CD8-positive, alpha-beta memory T cell (primary cell): ENCODE results near the gene PHACTR4. TPM values are rescaled to one million over a fixed set of nuclear protein-coding genes. Genes with fewer than 3 reads are reported as not detected.
A peak's percentile ranks its signal among the peaks of the same experiment; 100 is the strongest.

Experiments
- CTCF ChIA-PET: fragments of 350-600 bp; sonication (Branson Sonifier 250); formaldehyde crosslinking; loops from one replicate; lab custom pipeline; 2021; ENCODE audit warnings: antibody characterized with exemption; lab: Charles Lee
- POLR2A ChIA-PET: fragments of 350-600 bp; sonication (Branson Sonifier 250); formaldehyde crosslinking; loops from one replicate; lab custom pipeline; 2021; ENCODE audit warnings: antibody characterized with exemption; lab: Charles Lee
- DNase-seq, 5 donors: peaks; one replicate each; pipeline versions ENCODE4 v3.0.0 to v3.0.0-alpha.2; 2020 to 2022; ENCODE audit warnings: mixed read lengths in 1 of 5
- H3K27ac ChIP-seq: one replicate; pipeline ENCODE4 v1.7.0; 2013; ENCODE audit warnings: low read depth, mild to moderate bottlenecking, low read length, moderate library complexity
- H3K27me3 ChIP-seq: 2 replicates; pipeline ENCODE4 v1.7.0; 2013; ENCODE audit warnings: low read length, mild to moderate bottlenecking; ENCODE audit not compliant: insufficient read depth, poor library complexity, severe bottlenecking
- H3K36me3 ChIP-seq: 2 replicates; pipeline ENCODE4 v1.7.0; 2013; ENCODE audit warnings: mild to moderate bottlenecking, low read length, moderate library complexity; ENCODE audit not compliant: insufficient read depth
- H3K4me1 ChIP-seq: 2 replicates; pipeline ENCODE4 v1.7.0; 2013; ENCODE audit warnings: mild to moderate bottlenecking, low read length, moderate library complexity; ENCODE audit not compliant: insufficient read depth
- H3K4me3 ChIP-seq: 2 replicates; pipeline ENCODE4 v1.7.0; 2013; ENCODE audit warnings: mild to moderate bottlenecking, low read length
- H3K9me3 ChIP-seq: 2 replicates; pipeline ENCODE4 v1.7.0; 2013; ENCODE audit warnings: mild to moderate bottlenecking, low read length
- H3K27ac Mint-ChIP-seq, 8 donors: one replicate each; pipeline ENCODE4 v1.8.0; 2020 to 2021; ENCODE audit warnings: mixed read lengths in 8 of 8, mild to moderate bottlenecking in 6 of 8, inconsistent platforms in 3 of 8, moderate library complexity in 3 of 8
- H3K27me3 Mint-ChIP-seq, 2 donors: one replicate each; pipeline ENCODE4 v1.8.0; 2020 to 2021; ENCODE audit warnings: mixed read lengths in 2 of 2, mild to moderate bottlenecking in 1 of 2, moderate library complexity in 1 of 2
- H3K36me3 Mint-ChIP-seq, 3 donors: one replicate each; pipeline ENCODE4 v1.8.0; 2020 to 2021; ENCODE audit warnings: mixed read lengths in 3 of 3, inconsistent platforms in 1 of 3, mild to moderate bottlenecking in 1 of 3
- H3K4me1 Mint-ChIP-seq, 3 donors: one replicate each; pipeline ENCODE4 v1.8.0; 2020 to 2021; ENCODE audit warnings: mixed read lengths in 3 of 3, inconsistent platforms in 1 of 3, mild to moderate bottlenecking in 1 of 3
- H3K4me3 Mint-ChIP-seq, 7 donors: one replicate each; pipeline ENCODE4 v1.8.0; 2020 to 2021; ENCODE audit warnings: mixed read lengths in 7 of 7, mild to moderate bottlenecking in 6 of 7, moderate library complexity in 4 of 7, inconsistent platforms in 2 of 7
- H3K9me3 Mint-ChIP-seq, 5 donors: one replicate each; pipeline ENCODE4 v1.8.0; 2020 to 2022; ENCODE audit warnings: mixed read lengths in 5 of 5, mild to moderate bottlenecking in 3 of 5, moderate library complexity in 2 of 5, inconsistent platforms in 1 of 5
- polyA plus RNA-seq: library from polyadenylated mRNA; unstranded; fragments of 300-500 nt; fragmentation: Illumina TruSeq; gene quantifications from one replicate; pipeline ENCODE4 v1.2.3, GENCODE V29; 2021
- total RNA-seq, 2 experiments: library from RNA; stranded (reverse); gene quantifications; one replicate each; pipeline ENCODE4 v1.2.3, GENCODE V29; 2021

Gene PHACTR4
- total and polyA plus RNA-seq, 3 experiments from 2014 or later = 23.2 to 24.4 (median 24.1) TPM

- Mint-ChIP-seq H3K4me3 (peak overlapping the region in 1 of 7 donors; percentile 1), H3K27ac (peak overlapping the region in 4 of 8 donors; percentile 47 to 72 (median 62)), H3K36me3 (peaks cover 0 to 22% (median 2%) of the 10 kb centered on the region in 3 donors), H3K27me3 (peaks cover 0 to 6% of the 10 kb centered on the region in 2 donors), H3K4me1 (peaks cover 11 to 13% (median 12%) of the 10 kb centered on the region in 3 donors), H3K9me3 (peaks cover 0 to 2% (median 0%) of the 10 kb centered on the region in 5 donors)
- ChIA-PET CTCF (no interaction called here), POLR2A (no interaction called here)
- H3K27me3 ChIP-seq = no peaks in the 10 kb centered on the region
- no peak overlapping the region for H3K27ac ChIP-seq
- H3K9me3 ChIP-seq = no peaks in the 10 kb centered on the region
- H3K4me3 ChIP-seq = no peak overlapping the region
- no peak for DNase-seq
- H3K4me1 ChIP-seq = peaks cover 6% of the 10 kb centered on the region
- H3K36me3 ChIP-seq = peaks cover 2% of the 10 kb centered on the region
Observed at GRCh38 chr1:28501925-28502324, 132.4 kb downstream of the PHACTR4 start.

GRCh38 chr1:28503117-28503516 is 133.6 kb downstream of the PHACTR4 start:
- peaks cover 15 to 25% (median 24%) of the 10 kb centered on the region in 3 donors for H3K4me1 Mint-ChIP-seq
- POLR2A ChIA-PET = interaction anchor here (0.6 kb wide), 1 partner anchor 256 kb away, joined by 3 read pairs; no protein-coding TSS in a partner anchor
- H3K27me3 Mint-ChIP-seq = peaks cover 0 to 6% of the 10 kb centered on the region in 2 donors
- Histone ChIP-seq H3K27ac (no peak overlapping the region), H3K36me3 (peaks cover 5% of the 10 kb centered on the region), H3K4me1 (peaks cover 16% of the 10 kb centered on the region), H3K9me3 (no peaks in the 10 kb centered on the region), H3K4me3 (no peak overlapping the region), H3K27me3 (no peaks in the 10 kb centered on the region)
- H3K36me3 Mint-ChIP-seq = peaks cover 0 to 32% (median 3%) of the 10 kb centered on the region in 3 donors
- peak overlapping the region in 3 of 7 donors; percentile 28 to 44 (median 37) for H3K4me3 Mint-ChIP-seq
- peaks cover 0 to 2% (median 0%) of the 10 kb centered on the region in 5 donors for H3K9me3 Mint-ChIP-seq
- no peak for DNase-seq
- CTCF ChIA-PET = interaction anchor here (0.7 kb wide), 1 partner anchor 180 kb away, joined by 4 read pairs; no protein-coding TSS in a partner anchor
- H3K27ac Mint-ChIP-seq = peak overlapping the region in 3 of 8 donors; percentile 7 to 81 (median 71)

GRCh38 chr1:28505406-28506187 is 136.1 kb downstream of the PHACTR4 start, which contains the start of gene RCC1:
RCC1 (plus strand) TSS chr1:28506043; CDS start chr1:28529867, 23,824 bp downstream.
- POLR2A ChIA-PET = interaction anchor here (0.6 to 3.7 kb wide), 14 partner anchors 13 to 408 kb away, joined by 3 to 28 read pairs (median 4); partner anchors contain the start of genes GMEB1, RNU11, TAF12 and TRNAU1AP
- peak; percentile 90 to 98 (median 96) for DNase-seq
- H3K27me3 ChIP-seq = no peaks in the 10 kb centered on the region
- Mint-ChIP-seq H3K4me1 (peaks cover 40 to 49% (median 49%) of the 10 kb centered on the region in 3 donors), H3K36me3 (peaks cover 4 to 52% (median 17%) of the 10 kb centered on the region in 3 donors), H3K27ac (peak within 1 kb of the TSS; percentile 89 to 99 (median 96)), H3K27me3 (peaks cover 0 to 6% of the 10 kb centered on the region in 2 donors), H3K4me3 (peak within 1 kb of the TSS; percentile 93 to 99 (median 97)), H3K9me3 (no peaks in the 10 kb centered on the region)
- H3K27ac ChIP-seq = peak within 1 kb of the TSS; percentile 90
- peaks cover 41% of the 10 kb centered on the region for H3K4me1 ChIP-seq
- CTCF ChIA-PET = interaction anchor here (0.8 to 1.9 kb wide), 3 partner anchors 76 to 676 kb away, joined by 3 to 9 read pairs (median 5); partner anchors contain the start of gene SRSF4
- H3K4me3 ChIP-seq = peak within 1 kb of the TSS; percentile 99
- H3K36me3 ChIP-seq = peaks cover 28% of the 10 kb centered on the region
- no peaks in the 10 kb centered on the region for H3K9me3 ChIP-seq

GRCh38 chr1:28506907-28507246 is 137.3 kb downstream of the PHACTR4 start:
- CTCF ChIA-PET = interaction anchor here (1.0 to 2.0 kb wide), 4 partner anchors 75 to 370 kb away, joined by 3 to 8 read pairs (median 6); partner anchors contain the start of gene YTHDF2
- Mint-ChIP-seq H3K27me3 (peaks cover 0 to 6% of the 10 kb centered on the region in 2 donors), H3K9me3 (no peaks in the 10 kb centered on the region), H3K27ac (peak overlapping the region; percentile 89 to 99 (median 96)), H3K36me3 (peaks cover 4 to 63% (median 18%) of the 10 kb centered on the region in 3 donors), H3K4me1 (peaks cover 46 to 57% (median 56%) of the 10 kb centered on the region in 3 donors), H3K4me3 (peak overlapping the region; percentile 93 to 99 (median 97))
- H3K36me3 ChIP-seq = peaks cover 33% of the 10 kb centered on the region
- no peaks in the 10 kb centered on the region for H3K9me3 ChIP-seq
- peak overlapping the region; percentile 90 for H3K27ac ChIP-seq
- peaks cover 47% of the 10 kb centered on the region for H3K4me1 ChIP-seq
- H3K4me3 ChIP-seq = peak overlapping the region; percentile 99
- H3K27me3 ChIP-seq = no peaks in the 10 kb centered on the region
- no peak for DNase-seq
- POLR2A ChIA-PET = interaction anchor here (0.9 to 3.7 kb wide), 6 partner anchors 10 to 162 kb away, joined by 3 to 28 read pairs (median 7); partner anchors contain the start of genes GMEB1, RNU11 and TRNAU1AP

- Mint-ChIP-seq H3K4me1 (peaks cover 49 to 61% (median 59%) of the 10 kb centered on the region in 3 donors), H3K27me3 (peaks cover 0 to 6% of the 10 kb centered on the region in 2 donors), H3K9me3 (no peaks in the 10 kb centered on the region), H3K4me3 (peak overlapping the region; percentile 93 to 99 (median 97)), H3K27ac (peak overlapping the region; percentile 89 to 99 (median 96)), H3K36me3 (peaks cover 4 to 67% (median 20%) of the 10 kb centered on the region in 3 donors)
- Histone ChIP-seq H3K9me3 (no peaks in the 10 kb centered on the region), H3K27me3 (no peaks in the 10 kb centered on the region), H3K36me3 (peaks cover 33% of the 10 kb centered on the region), H3K4me1 (peaks cover 47% of the 10 kb centered on the region), H3K4me3 (peak overlapping the region; percentile 99), H3K27ac (peak overlapping the region; percentile 90)
- DNase-seq = no peak
- POLR2A ChIA-PET = interaction anchor here (0.5 to 3.7 kb wide), 7 partner anchors 9 to 162 kb away, joined by 3 to 28 read pairs (median 6); partner anchors contain the start of genes GMEB1, RNU11 and TRNAU1AP
- CTCF ChIA-PET = interaction anchor here (0.8 to 2.9 kb wide), 6 partner anchors 9 to 259 kb away, joined by 3 to 12 read pairs (median 6); partner anchors contain the start of genes TAF12 and YTHDF2
Observed at GRCh38 chr1:28507247-28507645, 137.7 kb downstream of the PHACTR4 start.

- H3K27ac Mint-ChIP-seq = peak overlapping the region; percentile 89 to 99 (median 96)
- peaks cover 47% of the 10 kb centered on the region for H3K4me1 ChIP-seq
- H3K27ac ChIP-seq = peak overlapping the region; percentile 90
- H3K36me3 ChIP-seq = peaks cover 33% of the 10 kb centered on the region
- H3K9me3 Mint-ChIP-seq = no peaks in the 10 kb centered on the region
- ChIA-PET POLR2A (interaction anchor here (0.5 to 3.7 kb wide), 8 partner anchors 9 to 261 kb away, joined by 3 to 28 read pairs (median 8); partner anchors contain the start of genes GMEB1, RNU11 and TRNAU1AP), CTCF (interaction anchor here (0.8 to 2.9 kb wide), 6 partner anchors 9 to 259 kb away, joined by 3 to 12 read pairs (median 6); partner anchors contain the start of genes TAF12 and YTHDF2)
- H3K4me3 ChIP-seq = peak overlapping the region; percentile 99
- peak overlapping the region; percentile 93 to 99 (median 97) for H3K4me3 Mint-ChIP-seq
- peaks cover 0 to 6% of the 10 kb centered on the region in 2 donors for H3K27me3 Mint-ChIP-seq
- peaks cover 4 to 73% (median 23%) of the 10 kb centered on the region in 3 donors for H3K36me3 Mint-ChIP-seq
- DNase-seq = no peak
- H3K27me3 ChIP-seq = no peaks in the 10 kb centered on the region
- H3K4me1 Mint-ChIP-seq = peaks cover 54 to 66% (median 65%) of the 10 kb centered on the region in 3 donors
- no peaks in the 10 kb centered on the region for H3K9me3 ChIP-seq
Observed at GRCh38 chr1:28507646-28508434, 138.3 kb downstream of the PHACTR4 start.

- peak overlapping the region; percentile 99 for H3K4me3 ChIP-seq
- peak overlapping the region; percentile 69 to 96 (median 90) for H3K27ac Mint-ChIP-seq
- H3K27ac ChIP-seq = peak overlapping the region; percentile 90
- H3K9me3 Mint-ChIP-seq = no peaks in the 10 kb centered on the region
- no peaks in the 10 kb centered on the region for H3K27me3 ChIP-seq
- H3K27me3 Mint-ChIP-seq = peaks cover 0 to 6% of the 10 kb centered on the region in 2 donors
- H3K4me3 Mint-ChIP-seq = peak overlapping the region; percentile 93 to 99 (median 97)
- DNase-seq = no peak
- H3K36me3 Mint-ChIP-seq = peaks cover 4 to 78% (median 23%) of the 10 kb centered on the region in 3 donors
- CTCF ChIA-PET = interaction anchor here (1.6 to 2.9 kb wide), 6 partner anchors 8 to 260 kb away, joined by 5 to 12 read pairs (median 8); partner anchors contain the start of genes TAF12 and YTHDF2
- POLR2A ChIA-PET = interaction anchor here (0.8 to 2.6 kb wide), 4 partner anchors 8 to 262 kb away, joined by 6 to 11 read pairs (median 8); partner anchors contain the start of gene GMEB1
- H3K9me3 ChIP-seq = no peaks in the 10 kb centered on the region
- H3K36me3 ChIP-seq = peaks cover 33% of the 10 kb centered on the region
- H3K4me1 Mint-ChIP-seq = peaks cover 54 to 67% (median 66%) of the 10 kb centered on the region in 3 donors
- H3K4me1 ChIP-seq = peaks cover 47% of the 10 kb centered on the region
Observed at GRCh38 chr1:28508435-28508754, 138.9 kb downstream of the PHACTR4 start.
